ENCODE measurements around the gene MED27.

GRCh38 chr9:131840751-131841702, 238.6 kb downstream of the MED27 start:
- no peak for TF ChIP-seq EZH2 (IDR thresholded peaks at IDR 0.05; ENCODE audit: borderline replicate concordance)
- TF ChIP-seq CTCF (IDR thresholded peaks at IDR 0.05; ENCODE audit: poor library complexity), result no peak
- TF ChIP-seq EZH2phosphoT487 (IDR thresholded peaks at IDR 0.05; ENCODE audit: low read depth, severe bottlenecking, unreplicated experiment), result no peak

All from hepatocyte (in vitro differentiated cells).